B cell (primary cell): Measurements from ENCODE around the gene LZTS2. TPM values are rescaled to one million over a fixed set of nuclear protein-coding genes. Genes with fewer than 3 reads are reported as not detected.
A peak's percentile ranks its signal among the peaks of the same experiment; 100 is the strongest.

ENCODE experiments used
- ATAC-seq: fragments of 200-7000 bp; cut with Tn5 transposase; one replicate; pipeline ENCODE4 v1.10.0; 2021; ENCODE audit warnings: low read depth, mild to moderate bottlenecking, moderate number of reproducible peaks, moderate library complexity
- CTCF ChIA-PET: fragments of 350-600 bp; sonication (Branson Sonifier 250); formaldehyde crosslinking; loops from one replicate; lab custom pipeline; 2021; ENCODE audit warnings: antibody characterized with exemption, inconsistent platforms; lab: Charles Lee
- POLR2A ChIA-PET: fragments of 350-600 bp; sonication (Branson Sonifier 250); formaldehyde crosslinking; loops from one replicate; lab custom pipeline; 2021; ENCODE audit warnings: antibody characterized with exemption; lab: Charles Lee
- DNase-seq: peaks from one replicate; pipeline ENCODE4 v3.0.0; 2013
- H2AFZ ChIP-seq: 2 replicates; pipeline ENCODE4 v1.6.1; 2012; ENCODE audit warnings: mild to moderate bottlenecking, low read depth, low read length; ENCODE audit not compliant: insufficient read depth, poor library complexity, severe bottlenecking
- H3K27ac ChIP-seq, 2 donors: 1 replicate in 1 of 2; 2 replicates in 1 of 2; pipeline ENCODE4 v1.5.1; 2012 to 2013; ENCODE audit warnings: low read length in 2 of 2, mild to moderate bottlenecking in 2 of 2, moderate library complexity in 1 of 2
- H3K27me3 ChIP-seq, 4 experiments: fragments of 200-600 bp in 1 of 4; sonication (generic) in 1 of 4; replicated peaks in 1 of 4; 1 replicate in 2 of 4; 2 replicates in 2 of 4; pipeline versions ENCODE4 v1.6.1 to v1.7.0; 2013 to 2016; ENCODE audit warnings: low read length in 3 of 4, mild to moderate bottlenecking in 2 of 4, mixed read lengths in 1 of 4, moderate library complexity in 1 of 4; ENCODE audit not compliant: insufficient read depth in 4 of 4, control insufficient read depth in 3 of 4; ENCODE audit errors: control extremely low read depth in 1 of 4
- H3K36me3 ChIP-seq, 2 experiments: replicated peaks in 1 of 2; 1 replicate in 1 of 2; 2 replicates in 1 of 2; pipeline versions ENCODE4 v1.6.1 to v1.7.1; 2013; ENCODE audit warnings: low read length in 1 of 2; ENCODE audit not compliant: insufficient read depth in 2 of 2, control insufficient read depth in 1 of 2; ENCODE audit errors: control extremely low read depth in 1 of 2, extremely low read depth in 1 of 2
- H3K4me1 ChIP-seq, 2 donors: fragments of 200-600 bp in 1 of 2; sonication (generic) in 1 of 2; 1 replicate in 1 of 2; 2 replicates in 1 of 2; pipeline versions ENCODE4 v1.5.1 to v1.6.1; 2013 to 2017; ENCODE audit warnings: low read length in 2 of 2; ENCODE audit not compliant: control insufficient read depth in 2 of 2, insufficient read depth in 2 of 2
- H3K4me2 ChIP-seq: replicated peaks from 2 replicates; pipeline ENCODE3; 2012; ENCODE audit warnings: mild to moderate bottlenecking, low read depth, low read length; ENCODE audit not compliant: poor library complexity, severe bottlenecking
- H3K4me3 ChIP-seq, 5 experiments: fragments of 200-600 bp in 1 of 5; sonication (generic) in 1 of 5; 1 replicate in 3 of 5; 2 replicates in 2 of 5; pipeline versions ENCODE4 v1.5.1 to v1.7.0; 2011 to 2016; ENCODE audit warnings: low read length in 4 of 5, mild to moderate bottlenecking in 4 of 5, low read depth in 2 of 5, control low read depth in 1 of 5, moderate library complexity in 1 of 5; ENCODE audit not compliant: insufficient read depth in 1 of 5; ENCODE audit errors: control extremely low read depth in 1 of 5, extremely low read depth in 1 of 5
- H3K79me2 ChIP-seq: fragments of 200-600 bp; sonication (generic); one replicate; pipeline ENCODE4 v1.6.0; 2016; ENCODE audit warnings: low read length; ENCODE audit not compliant: control insufficient read depth, insufficient read depth
- H3K9ac ChIP-seq: fragments of 200-600 bp; sonication (generic); 2 replicates; pipeline ENCODE4 v1.6.1; 2017; ENCODE audit warnings: mild to moderate bottlenecking, low read length, moderate library complexity
- H3K9me3 ChIP-seq, 3 donors: one replicate each; pipeline versions ENCODE4 v1.6.1 to v1.7.1; 2013; ENCODE audit warnings: low read length in 2 of 3; ENCODE audit not compliant: control insufficient read depth in 2 of 3, insufficient read depth in 1 of 3; ENCODE audit errors: control extremely low read depth in 1 of 3
- H4K20me1 ChIP-seq: 2 replicates; pipeline ENCODE4 v1.6.0; 2012; ENCODE audit warnings: mild to moderate bottlenecking, low read length; ENCODE audit not compliant: insufficient read depth, control insufficient read depth, poor library complexity, severe bottlenecking
- H3K27ac Mint-ChIP-seq: one replicate; pipeline ENCODE4 v1.8.0; 2021; ENCODE audit warnings: mixed read lengths
- H3K27me3 Mint-ChIP-seq: one replicate; pipeline ENCODE4 v1.8.0; 2021; ENCODE audit warnings: mixed read lengths
- H3K4me1 Mint-ChIP-seq: one replicate; pipeline ENCODE4 v1.8.0; 2021; ENCODE audit warnings: mixed read lengths
- H3K4me3 Mint-ChIP-seq: one replicate; pipeline ENCODE4 v1.8.0; 2021; ENCODE audit warnings: mixed read lengths
- H3K9me3 Mint-ChIP-seq: one replicate; pipeline ENCODE4 v1.8.0; 2022; ENCODE audit warnings: mixed read lengths; ENCODE audit not compliant: insufficient read depth
- CTCF ChIP-seq: fragments of 200-600 bp; IDR thresholded peaks from one replicate; pipeline ENCODE4 v1.8.0; 2022; ENCODE audit warnings: antibody characterized with exemption, mild to moderate bottlenecking
- EZH2 ChIP-seq: IDR thresholded peaks from 2 replicates; pipeline ENCODE4 v1.6.1; 2012; ENCODE audit warnings: borderline replicate concordance, low read depth, mild to moderate bottlenecking, moderate library complexity, low read length; ENCODE audit not compliant: insufficient read depth, poor library complexity, severe bottlenecking
- WGBS: methylation state at CpG from one replicate; pipeline ENCODE4 v1.1.5; 2013; ENCODE audit warnings: missing lambda C conversion rate; ENCODE audit not compliant: insufficient coverage; 5-methylcytosine and 5-hydroxymethylcytosine counted together
- intact Hi-C: fragments of 100-400 bp; cut with micrococcal nuclease; formaldehyde crosslinking; loops from one replicate; pipeline ENCODE4 v1.10.0; 2022
- polyA plus RNA-seq: library from polyadenylated mRNA; depleted of rRNA; stranded (reverse); fragments of >200 nt; gene quantifications from 2 replicates; pipeline ENCODE4 v1.2.3, GENCODE V29; 2012
- total RNA-seq, 2 donors: library from RNA; stranded (reverse); fragments of 120-200 nt in 1 of 2; gene quantifications; 1 replicate in 1 of 2; 2 replicates in 1 of 2; pipeline versions ENCODE4 v1.2.3 to v1.2.4, GENCODE V29; 2013 to 2022

Gene LZTS2
- total and polyA plus RNA-seq, 2 donors (not counting 1 experiment from before 2014, with no cell fraction given), result 23.2 to 36.9 TPM

- Histone ChIP-seq H2AFZ (peak overlapping the region; percentile 81), H3K4me2 (peak overlapping the region; percentile 95), H3K9ac (peak overlapping the region; percentile 81), H3K27ac (peak overlapping the region; percentile 84 to 87), H4K20me1 (peaks cover 23% of the 10 kb centered on the region), H3K4me1 (peaks cover 22 to 34% of the 10 kb centered on the region in 2 donors), H3K27me3 (peaks cover 0 to 2% (median 0%) of the 10 kb centered on the region in 4 experiments), H3K9me3 (no peaks in the 10 kb centered on the region), H3K36me3 (peaks cover 0 to 7% of the 10 kb centered on the region in 2 experiments), H3K4me3 (peak overlapping the region; percentile 53 to 89 (median 86)), H3K79me2 (no peaks in the 10 kb centered on the region)
- Mint-ChIP-seq H3K27ac (peak overlapping the region; percentile 97), H3K4me3 (peak overlapping the region; percentile 95), H3K9me3 (no peaks in the 10 kb centered on the region), H3K4me1 (peaks cover 29% of the 10 kb centered on the region), H3K27me3 (no peaks in the 10 kb centered on the region)
- under 1% methylated on average over 61 of the region's 66 CpGs for WGBS
- POLR2A ChIA-PET, result interaction anchor here (0.9 to 3.4 kb wide), 6 partner anchors 10 to 85 kb away, joined by 3 to 15 read pairs (median 6); partner anchors contain the start of genes MRPL43, PDZD7, SFXN3 and SLF2
- no peak for TF ChIP-seq EZH2
- peak; percentile 98 for TF ChIP-seq CTCF
- CTCF ChIA-PET, result interaction anchor here (0.6 to 8.4 kb wide), 19 partner anchors 7 to 462 kb away, joined by 3 to 70 read pairs (median 6); partner anchors contain the start of genes HIF1AN, MRPL43, PDZD7 and SFXN3
- intact Hi-C loops, result loop anchor here (1.0 to 5.0 kb wide), 2 partner anchors 10 to 1375 kb away; partner anchors contain the start of genes MRPL43, SLC25A28 and TWNK
- ATAC-seq (peak; percentile 40), DNase-seq (peak; percentile 85)
These were observed 2.0 kb upstream of the LZTS2 start for GRCh38 chr10:100997360-100998182.
